Cardiac fibroblast (primary cell): Measurements from ENCODE around the gene TTC27.

Experiments
- DNase-seq, 2 donors: peaks; one replicate each; pipeline versions ENCODE4 v3.0.0 to v3.0.0-alpha.2; 2010; ENCODE audit warnings: low read depth in 2 of 2
- H3K4me3 ChIP-seq, 2 donors: replicated peaks in 1 of 2; 1 replicate in 1 of 2; 2 replicates in 1 of 2; pipeline ENCODE4 v1.5.1; 2011; ENCODE audit warnings: low read depth in 2 of 2, low read length in 2 of 2, mild to moderate bottlenecking in 2 of 2, moderate library complexity in 1 of 2
- TF ChIP-seq, protein P1 (sequence below): IDR thresholded peaks from one replicate; pipeline ENCODE4 v1.5.1; 2011; ENCODE audit warnings: low read depth, mild to moderate bottlenecking, low read length, inconsistent platforms

The TTC27 gene

DNA sequence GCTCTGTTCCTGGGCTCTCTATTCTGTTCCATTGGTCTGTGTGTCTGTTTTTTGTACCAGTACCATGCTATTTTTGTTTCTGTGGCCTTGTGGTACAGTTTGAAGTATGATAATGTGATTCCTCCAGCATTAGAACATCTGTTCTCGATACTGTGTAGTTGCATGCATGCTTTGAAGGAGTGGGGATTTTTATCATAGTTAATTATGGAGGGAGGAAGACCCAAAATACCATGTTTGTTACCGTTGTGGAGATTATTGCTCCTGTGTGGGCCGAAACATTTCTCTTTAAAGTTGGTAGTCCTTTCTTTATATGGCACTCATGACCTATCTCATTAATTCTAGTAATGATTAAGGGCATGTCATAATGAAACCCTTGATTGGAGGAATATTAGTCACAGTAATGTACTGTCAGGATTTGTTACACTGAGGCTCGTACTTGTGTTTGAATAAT is 87.6 kb downstream of the TTC27 start:
- TF ChIP-seq, protein P1, sequence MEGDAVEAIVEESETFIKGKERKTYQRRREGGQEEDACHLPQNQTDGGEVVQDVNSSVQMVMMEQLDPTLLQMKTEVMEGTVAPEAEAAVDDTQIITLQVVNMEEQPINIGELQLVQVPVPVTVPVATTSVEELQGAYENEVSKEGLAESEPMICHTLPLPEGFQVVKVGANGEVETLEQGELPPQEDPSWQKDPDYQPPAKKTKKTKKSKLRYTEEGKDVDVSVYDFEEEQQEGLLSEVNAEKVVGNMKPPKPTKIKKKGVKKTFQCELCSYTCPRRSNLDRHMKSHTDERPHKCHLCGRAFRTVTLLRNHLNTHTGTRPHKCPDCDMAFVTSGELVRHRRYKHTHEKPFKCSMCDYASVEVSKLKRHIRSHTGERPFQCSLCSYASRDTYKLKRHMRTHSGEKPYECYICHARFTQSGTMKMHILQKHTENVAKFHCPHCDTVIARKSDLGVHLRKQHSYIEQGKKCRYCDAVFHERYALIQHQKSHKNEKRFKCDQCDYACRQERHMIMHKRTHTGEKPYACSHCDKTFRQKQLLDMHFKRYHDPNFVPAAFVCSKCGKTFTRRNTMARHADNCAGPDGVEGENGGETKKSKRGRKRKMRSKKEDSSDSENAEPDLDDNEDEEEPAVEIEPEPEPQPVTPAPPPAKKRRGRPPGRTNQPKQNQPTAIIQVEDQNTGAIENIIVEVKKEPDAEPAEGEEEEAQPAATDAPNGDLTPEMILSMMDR = no peak
- DNase-seq = no peak
- no peak overlapping the region for H3K4me3 ChIP-seq

- TF ChIP-seq, protein P1 = no peak
- DNase-seq = peak in 1 of 2 donors; percentile 42
- H3K4me3 ChIP-seq = no peak overlapping the region
Measured at GRCh38 chr2:32715981-32716380, 88.1 kb downstream of the TTC27 start.

- no peak for DNase-seq
- TF ChIP-seq, protein P1 = no peak
- H3K4me3 ChIP-seq = no peak overlapping the region
Measured at GRCh38 chr2:32716598-32716997, 88.7 kb downstream of the TTC27 start.

- TF ChIP-seq, protein P1 = no peak
- no peak for DNase-seq
- no peak overlapping the region for H3K4me3 ChIP-seq
Measured at GRCh38 chr2:32718752-32719151, 90.9 kb downstream of the TTC27 start.

DNA sequence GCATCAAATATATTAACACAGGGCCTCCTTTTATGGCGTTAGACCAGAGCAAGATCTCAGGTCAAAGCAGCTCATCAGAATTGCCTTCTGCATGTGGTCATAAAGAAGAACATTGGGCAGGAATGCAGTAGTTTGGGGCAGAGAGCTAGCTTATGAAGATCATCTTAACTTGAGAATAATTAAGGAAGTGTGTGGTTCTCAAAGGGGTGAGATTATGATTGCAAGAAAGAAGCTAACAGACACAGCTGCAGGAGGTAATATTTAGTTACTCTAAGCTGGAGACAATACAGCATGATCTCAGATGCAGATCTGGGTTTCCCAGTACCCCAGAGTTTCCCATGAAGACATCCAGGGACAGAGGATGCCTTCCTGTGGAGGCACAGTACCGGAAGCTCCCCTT is 91.6 kb downstream of the TTC27 start:
- no peak for DNase-seq
- TF ChIP-seq, protein P1 = no peak
- H3K4me3 ChIP-seq = no peak overlapping the region

DNA sequence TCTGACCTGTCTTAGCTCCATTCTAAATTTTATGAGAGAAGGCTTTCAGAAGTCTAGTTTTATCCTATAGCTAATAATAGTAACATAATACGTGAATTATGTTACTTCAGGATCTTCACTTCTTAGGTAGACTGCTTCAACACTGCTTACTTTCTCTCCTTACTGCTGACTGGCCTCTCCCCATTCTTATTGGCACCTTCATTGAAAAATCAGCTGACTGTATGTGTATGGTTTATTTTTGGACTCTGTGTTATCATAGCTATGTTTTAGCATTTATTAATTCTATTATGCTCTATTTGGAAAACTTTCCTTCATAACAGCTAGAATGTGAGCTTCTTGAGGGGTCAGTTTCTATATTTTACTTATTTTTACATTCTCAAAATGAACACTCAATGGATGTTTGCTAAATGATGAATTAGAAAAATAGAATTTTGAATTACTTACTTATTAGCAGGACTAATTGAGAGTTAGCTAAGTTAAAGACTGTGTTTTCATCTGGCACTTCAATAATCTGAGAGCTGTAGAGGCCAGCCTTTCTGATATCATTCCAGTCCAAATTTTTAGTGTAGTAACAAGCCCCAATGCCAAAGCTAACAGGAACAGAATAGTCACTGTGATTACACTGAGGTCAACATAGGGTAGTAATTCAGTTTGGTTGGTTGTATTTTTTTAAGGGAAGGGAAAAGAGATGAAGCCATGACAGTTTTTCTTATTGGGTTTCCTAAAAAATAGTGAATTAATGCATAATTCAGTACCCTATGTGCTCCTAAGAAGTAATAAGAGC is 92.3 kb downstream of the TTC27 start:
- TF ChIP-seq, protein P1 = no peak
- H3K4me3 ChIP-seq = no peak overlapping the region
- peak; percentile 17 to 22 for DNase-seq

- no peak overlapping the region for H3K4me3 ChIP-seq
- TF ChIP-seq, protein P1 = no peak
- no peak for DNase-seq
Measured at GRCh38 chr2:32720771-32721170, 92.9 kb downstream of the TTC27 start.
